ENCODE data around the gene MEF2A.

MEF2A gene

DNA sequence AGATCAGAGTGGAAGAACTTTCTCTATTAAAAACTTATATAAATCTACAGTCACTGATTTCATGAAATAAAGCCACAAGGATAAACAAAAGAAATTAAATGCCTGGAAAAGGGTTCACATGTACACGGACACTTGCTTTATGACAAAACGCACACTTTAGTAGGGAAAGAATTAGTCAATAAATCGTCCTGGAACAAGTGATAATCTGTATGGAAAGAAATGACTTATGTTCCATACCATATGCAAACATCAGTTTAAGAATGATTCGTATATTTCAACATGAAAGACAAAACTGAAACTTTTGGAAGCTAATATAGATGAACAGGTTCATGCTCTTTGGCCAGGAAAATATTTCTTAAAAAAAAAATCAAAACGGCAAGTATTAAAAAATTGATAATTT lies 40.2 kb downstream of the MEF2A start:
- H3K9ac ChIP-seq (ENCODE audit: low read depth, low read length) = no peak overlapping the region
- H3K27me3 ChIP-seq (ENCODE audit: control insufficient read depth, insufficient read depth, low read length) = no peaks in the 10 kb centered on the region
- peaks cover 19% of the 10 kb centered on the region for H3K4me1 ChIP-seq (ENCODE audit: control insufficient read depth, insufficient read depth, low read length)
- no peak overlapping the region for H3K27ac ChIP-seq (ENCODE audit: low read depth, low read length)
- no peak overlapping the region for H3K4me3 ChIP-seq (ENCODE audit: low read depth, low read length)
- no peaks in the 10 kb centered on the region for H3K36me3 ChIP-seq (ENCODE audit: control insufficient read depth, insufficient read depth, low read length)
- H3K9me3 ChIP-seq (ENCODE audit: control insufficient read depth, insufficient read depth, low read length) = no peaks in the 10 kb centered on the region

DNA sequence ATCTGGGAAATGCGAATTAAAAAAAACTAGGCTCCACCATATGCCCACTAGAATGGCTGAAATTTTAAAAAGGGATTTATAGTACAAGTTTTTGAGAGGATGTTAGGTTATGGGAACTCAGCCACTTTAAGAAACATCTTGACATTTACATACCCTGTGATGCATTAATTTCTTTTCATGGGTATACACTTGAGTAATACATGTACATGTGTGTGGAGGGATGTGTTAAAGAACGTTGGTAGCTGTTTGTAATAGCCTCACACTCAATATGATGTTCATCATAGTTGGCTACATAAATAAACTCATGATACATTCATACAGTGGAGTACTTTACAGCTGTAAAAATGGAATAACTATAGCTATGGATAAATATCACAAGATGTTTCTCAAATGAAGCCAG lies 40.9 kb downstream of the MEF2A start:
- H3K27me3 ChIP-seq (ENCODE audit: control insufficient read depth, insufficient read depth, low read length) = no peaks in the 10 kb centered on the region
- no peak overlapping the region for H3K9ac ChIP-seq (ENCODE audit: low read depth, low read length)
- no peaks in the 10 kb centered on the region for H3K36me3 ChIP-seq (ENCODE audit: control insufficient read depth, insufficient read depth, low read length)
- H3K27ac ChIP-seq (ENCODE audit: low read depth, low read length) = no peak overlapping the region
- peaks cover 21% of the 10 kb centered on the region for H3K4me1 ChIP-seq (ENCODE audit: control insufficient read depth, insufficient read depth, low read length)
- H3K4me3 ChIP-seq (ENCODE audit: low read depth, low read length) = no peak overlapping the region
- H3K9me3 ChIP-seq (ENCODE audit: control insufficient read depth, insufficient read depth, low read length) = no peaks in the 10 kb centered on the region

DNA sequence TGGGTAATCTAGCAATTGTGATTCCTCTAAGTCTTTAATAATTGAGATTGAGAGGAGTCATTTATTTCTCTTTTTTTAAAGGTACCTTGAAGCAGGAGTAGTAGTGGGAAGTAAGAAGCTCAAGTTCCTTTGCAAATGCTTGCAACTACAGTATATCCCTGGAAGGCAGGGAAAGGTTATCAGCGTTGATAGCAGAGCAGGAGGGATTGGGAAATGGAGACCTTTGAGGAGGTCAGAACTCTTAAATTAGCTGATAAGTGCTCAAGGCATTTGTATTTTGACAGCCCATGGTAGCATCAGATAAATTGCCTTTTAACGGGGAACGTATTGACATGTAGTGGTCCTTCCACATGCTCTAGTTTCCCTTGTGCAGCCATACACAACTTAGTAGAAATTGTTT lies 47.7 kb downstream of the MEF2A start:
- Histone ChIP-seq H3K36me3 (ENCODE audit: control insufficient read depth, insufficient read depth, low read length) (no peaks in the 10 kb centered on the region), H3K27ac (ENCODE audit: low read depth, low read length) (no peak overlapping the region), H3K4me1 (ENCODE audit: control insufficient read depth, insufficient read depth, low read length) (peaks cover 24% of the 10 kb centered on the region), H3K9ac (ENCODE audit: low read depth, low read length) (no peak overlapping the region), H3K27me3 (ENCODE audit: control insufficient read depth, insufficient read depth, low read length) (no peaks in the 10 kb centered on the region), H3K9me3 (ENCODE audit: control insufficient read depth, insufficient read depth, low read length) (no peaks in the 10 kb centered on the region), H3K4me3 (ENCODE audit: low read depth, low read length) (no peak overlapping the region)

DNA sequence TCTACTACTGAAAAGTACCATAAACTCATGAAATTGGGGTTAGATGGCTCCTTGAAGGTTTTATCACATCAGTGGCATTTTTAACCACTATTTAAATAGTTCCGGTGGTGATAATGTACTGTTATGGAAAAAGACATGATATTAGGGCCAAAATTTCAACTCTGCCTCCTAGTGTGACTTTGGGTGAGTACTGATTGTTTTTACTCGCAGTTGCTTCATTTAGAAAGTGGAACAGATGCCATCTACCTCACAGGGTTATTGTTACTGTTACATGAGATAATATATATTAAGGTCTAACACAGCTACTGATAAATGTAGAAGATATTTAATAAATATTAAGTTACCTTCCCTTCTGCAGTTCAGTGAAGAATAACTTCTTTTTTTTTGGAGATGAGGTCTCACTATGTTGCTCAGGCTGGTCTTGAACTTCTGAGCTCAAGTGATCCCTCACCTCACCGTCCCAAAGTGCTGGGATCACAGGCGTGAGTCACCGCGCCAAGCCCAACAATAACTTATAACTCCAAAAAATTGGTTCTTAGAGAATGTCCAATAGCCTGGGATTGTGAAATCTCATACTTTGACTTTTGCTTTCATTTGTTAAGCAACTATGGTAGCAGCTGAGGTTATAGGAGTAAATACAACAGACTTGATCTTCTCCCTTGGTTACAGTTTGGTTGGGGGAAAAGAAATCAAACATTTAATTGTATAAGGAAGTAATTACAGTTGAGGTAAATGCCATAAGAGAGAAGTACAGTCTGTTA lies 48.3 kb downstream of the MEF2A start:
- Histone ChIP-seq H3K9ac (ENCODE audit: low read depth, low read length) (no peak overlapping the region), H3K27me3 (ENCODE audit: control insufficient read depth, insufficient read depth, low read length) (no peaks in the 10 kb centered on the region), H3K27ac (ENCODE audit: low read depth, low read length) (no peak overlapping the region), H3K4me3 (ENCODE audit: low read depth, low read length) (no peak overlapping the region), H3K4me1 (ENCODE audit: control insufficient read depth, insufficient read depth, low read length) (peaks cover 30% of the 10 kb centered on the region), H3K36me3 (ENCODE audit: control insufficient read depth, insufficient read depth, low read length) (no peaks in the 10 kb centered on the region), H3K9me3 (ENCODE audit: control insufficient read depth, insufficient read depth, low read length) (no peaks in the 10 kb centered on the region)

DNA sequence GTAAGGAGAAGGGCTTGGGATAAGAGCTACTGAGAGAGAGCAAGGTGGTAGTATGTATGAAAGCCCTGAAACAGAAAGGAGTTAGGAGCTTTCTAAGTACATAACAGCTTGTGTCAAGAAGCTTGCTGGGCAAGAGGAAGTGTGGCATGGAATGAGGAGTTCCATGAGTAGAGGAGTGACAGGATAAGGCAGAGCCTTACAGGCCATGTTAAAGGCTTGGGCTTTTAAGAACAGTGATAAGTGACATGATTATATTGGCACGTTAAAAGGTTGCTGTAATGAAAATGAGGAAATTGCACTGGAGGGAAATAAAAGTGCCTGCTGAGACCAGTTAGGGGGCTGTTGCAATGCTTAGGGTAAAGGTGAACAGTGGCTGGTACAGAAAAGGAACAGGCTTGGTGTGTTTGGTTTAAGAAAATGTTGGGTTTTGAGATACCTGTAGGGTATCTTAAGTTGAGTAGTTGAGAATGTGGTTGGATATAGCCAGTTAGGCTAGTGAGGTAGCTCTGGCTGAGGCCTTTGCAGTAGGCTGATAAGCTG lies 49.0 kb downstream of the MEF2A start:
- Histone ChIP-seq H3K9ac (ENCODE audit: low read depth, low read length) (no peak overlapping the region), H3K4me1 (ENCODE audit: control insufficient read depth, insufficient read depth, low read length) (peaks cover 37% of the 10 kb centered on the region), H3K27ac (ENCODE audit: low read depth, low read length) (no peak overlapping the region), H3K27me3 (ENCODE audit: control insufficient read depth, insufficient read depth, low read length) (no peaks in the 10 kb centered on the region), H3K36me3 (ENCODE audit: control insufficient read depth, insufficient read depth, low read length) (no peaks in the 10 kb centered on the region), H3K9me3 (ENCODE audit: control insufficient read depth, insufficient read depth, low read length) (no peaks in the 10 kb centered on the region), H3K4me3 (ENCODE audit: low read depth, low read length) (no peak overlapping the region)

DNA sequence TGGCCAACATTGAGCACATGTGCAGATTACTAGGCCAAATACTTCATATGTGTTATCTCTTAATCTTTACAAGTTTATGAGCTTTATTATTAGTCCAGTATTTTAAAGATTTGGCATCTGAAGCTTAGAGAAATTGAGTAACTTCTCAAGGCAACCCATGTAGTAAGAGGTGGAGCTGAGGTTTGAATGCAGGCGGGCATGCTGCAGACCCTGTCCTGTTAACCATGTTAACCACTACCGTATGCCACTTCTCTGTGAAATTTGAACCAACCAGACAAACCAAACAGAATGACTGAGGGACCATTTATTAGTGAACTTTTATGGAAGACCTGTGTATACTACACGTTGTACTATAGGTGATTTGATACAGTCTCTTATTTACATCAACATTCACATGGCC lies 49.7 kb downstream of the MEF2A start:
- peaks cover 41% of the 10 kb centered on the region for H3K4me1 ChIP-seq (ENCODE audit: control insufficient read depth, insufficient read depth, low read length)
- H3K36me3 ChIP-seq (ENCODE audit: control insufficient read depth, insufficient read depth, low read length) = no peaks in the 10 kb centered on the region
- H3K27me3 ChIP-seq (ENCODE audit: control insufficient read depth, insufficient read depth, low read length) = no peaks in the 10 kb centered on the region
- no peak overlapping the region for H3K27ac ChIP-seq (ENCODE audit: low read depth, low read length)
- no peak overlapping the region for H3K9ac ChIP-seq (ENCODE audit: low read depth, low read length)
- no peak overlapping the region for H3K4me3 ChIP-seq (ENCODE audit: low read depth, low read length)
- no peaks in the 10 kb centered on the region for H3K9me3 ChIP-seq (ENCODE audit: control insufficient read depth, insufficient read depth, low read length)

DNA sequence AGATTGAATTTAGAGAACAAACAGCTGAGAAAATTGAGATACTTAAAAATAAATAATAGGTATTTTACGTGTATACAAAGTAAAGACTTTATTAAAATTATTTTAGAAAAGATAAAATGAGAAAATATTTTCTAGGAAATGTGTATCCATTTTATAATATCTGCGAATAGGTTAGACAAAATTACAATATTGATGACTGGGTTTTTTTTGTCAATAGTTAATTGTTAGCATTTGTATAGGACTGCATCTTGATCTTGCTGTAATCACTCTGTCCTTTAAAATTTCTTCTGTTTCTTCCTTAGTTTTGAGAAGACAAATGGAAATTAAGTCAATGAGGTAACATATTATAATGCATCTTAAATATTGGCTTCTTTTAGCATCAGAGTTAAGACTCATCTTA lies 50.3 kb downstream of the MEF2A start:
- H3K36me3 ChIP-seq (ENCODE audit: control insufficient read depth, insufficient read depth, low read length) = no peaks in the 10 kb centered on the region
- H3K9ac ChIP-seq (ENCODE audit: low read depth, low read length) = no peak overlapping the region
- no peak overlapping the region for H3K27ac ChIP-seq (ENCODE audit: low read depth, low read length)
- H3K27me3 ChIP-seq (ENCODE audit: control insufficient read depth, insufficient read depth, low read length) = no peaks in the 10 kb centered on the region
- no peak overlapping the region for H3K4me3 ChIP-seq (ENCODE audit: low read depth, low read length)
- H3K9me3 ChIP-seq (ENCODE audit: control insufficient read depth, insufficient read depth, low read length) = no peaks in the 10 kb centered on the region
- peaks cover 42% of the 10 kb centered on the region for H3K4me1 ChIP-seq (ENCODE audit: control insufficient read depth, insufficient read depth, low read length)

DNA sequence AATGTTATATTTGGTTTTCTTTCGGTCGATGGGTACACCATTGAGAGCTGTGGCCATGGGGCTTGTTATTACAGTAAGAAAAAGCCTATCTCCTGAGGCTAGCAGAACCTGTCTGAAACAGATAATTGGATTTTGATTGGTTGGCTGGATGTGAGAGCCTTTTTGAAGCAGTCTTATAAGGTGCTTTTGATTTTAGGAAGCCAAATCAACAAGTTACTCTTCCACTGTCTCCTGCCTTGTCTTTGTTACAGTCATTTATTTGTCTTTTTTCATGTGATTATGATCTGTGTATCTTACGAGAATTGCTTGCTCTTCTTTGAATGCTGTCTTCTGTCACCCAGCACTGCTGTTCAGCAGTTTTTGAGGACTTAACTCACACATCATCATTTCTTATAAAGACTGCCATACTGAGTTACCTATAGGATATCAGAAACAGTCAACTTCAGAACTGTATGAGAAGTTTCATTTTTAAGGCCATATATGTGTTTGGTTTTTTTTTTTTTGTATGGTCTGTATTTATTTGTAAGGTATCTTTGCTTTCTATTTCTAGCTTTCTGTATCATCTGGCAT lies 51.1 kb downstream of the MEF2A start:
- Histone ChIP-seq H3K9ac (ENCODE audit: low read depth, low read length) (no peak overlapping the region), H3K27ac (ENCODE audit: low read depth, low read length) (no peak overlapping the region), H3K27me3 (ENCODE audit: control insufficient read depth, insufficient read depth, low read length) (no peaks in the 10 kb centered on the region), H3K4me1 (ENCODE audit: control insufficient read depth, insufficient read depth, low read length) (peaks cover 38% of the 10 kb centered on the region), H3K9me3 (ENCODE audit: control insufficient read depth, insufficient read depth, low read length) (no peaks in the 10 kb centered on the region), H3K36me3 (ENCODE audit: control insufficient read depth, insufficient read depth, low read length) (no peaks in the 10 kb centered on the region), H3K4me3 (ENCODE audit: low read depth, low read length) (no peak overlapping the region)

DNA sequence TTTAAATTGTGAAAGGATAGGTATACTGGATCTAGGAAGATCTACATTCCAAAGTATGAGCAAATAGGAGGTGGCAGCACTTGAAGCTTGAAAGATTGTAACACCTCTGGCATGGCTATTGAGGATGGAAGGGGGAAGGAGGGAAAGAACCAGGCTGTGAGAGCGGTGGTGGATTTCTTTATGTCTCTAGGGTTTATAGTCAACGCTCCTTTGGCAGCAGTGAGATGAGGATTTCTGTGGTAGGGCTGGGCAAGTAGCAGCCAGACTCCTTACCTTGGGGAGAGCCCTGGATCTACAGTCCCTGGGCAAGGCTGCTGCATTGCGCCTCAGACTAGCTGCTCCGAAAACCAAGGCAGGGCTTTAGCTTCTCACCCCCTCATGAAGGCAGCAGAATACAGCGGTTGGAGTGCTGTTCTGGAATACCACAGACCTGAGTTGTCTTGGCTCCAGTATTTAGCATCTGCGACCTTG lies 53.2 kb downstream of the MEF2A start:
- Histone ChIP-seq H3K36me3 (ENCODE audit: control insufficient read depth, insufficient read depth, low read length) (no peaks in the 10 kb centered on the region), H3K9ac (ENCODE audit: low read depth, low read length) (0 out of 2 replicates have a peak overlapping the region, but pooled peaks have one; percentile 11)

DNA sequence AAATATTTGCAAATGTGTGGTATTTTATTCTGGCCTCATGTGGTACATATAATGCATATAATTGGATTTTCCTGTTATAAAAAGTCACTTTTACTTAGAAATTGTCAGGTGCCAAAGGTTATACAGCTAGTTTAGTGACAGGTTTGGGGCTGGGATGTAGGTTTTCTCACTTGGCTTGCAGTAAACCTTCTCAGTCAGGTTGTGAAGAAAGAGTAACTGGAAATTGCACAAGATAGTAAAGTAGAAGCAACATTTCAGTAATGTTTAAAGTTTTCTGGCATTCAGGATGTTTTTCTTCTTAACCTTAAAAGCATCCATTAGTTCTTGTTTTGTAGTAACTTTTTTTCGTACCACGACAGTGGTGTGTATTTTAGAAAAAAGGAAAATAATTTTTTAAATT lies 53.9 kb downstream of the MEF2A start:
- Histone ChIP-seq H3K9me3 (ENCODE audit: control insufficient read depth, insufficient read depth, low read length) (peaks cover under 1% of the 10 kb centered on the region; the same call in 1 of the 2 replicates), H3K9ac (ENCODE audit: low read depth, low read length) (no peak overlapping the region), H3K4me3 (ENCODE audit: low read depth, low read length) (no peak overlapping the region), H3K4me1 (ENCODE audit: control insufficient read depth, insufficient read depth, low read length) (peaks cover 24% of the 10 kb centered on the region), H3K36me3 (ENCODE audit: control insufficient read depth, insufficient read depth, low read length) (no peaks in the 10 kb centered on the region), H3K27me3 (ENCODE audit: control insufficient read depth, insufficient read depth, low read length) (no peaks in the 10 kb centered on the region), H3K27ac (ENCODE audit: low read depth, low read length) (no peak overlapping the region)

More for the DNA sequence above, 53.2 kb downstream of the MEF2A start:
- Histone ChIP-seq H3K4me1 (ENCODE audit: control insufficient read depth, insufficient read depth, low read length) (peaks cover 28% of the 10 kb centered on the region), H3K4me3 (ENCODE audit: low read depth, low read length) (no peak overlapping the region), H3K9me3 (ENCODE audit: control insufficient read depth, insufficient read depth, low read length) (no peaks in the 10 kb centered on the region), H3K27ac (ENCODE audit: low read depth, low read length) (peak overlapping the region; percentile 73), H3K27me3 (ENCODE audit: control insufficient read depth, insufficient read depth, low read length) (no peaks in the 10 kb centered on the region)

DNA sequence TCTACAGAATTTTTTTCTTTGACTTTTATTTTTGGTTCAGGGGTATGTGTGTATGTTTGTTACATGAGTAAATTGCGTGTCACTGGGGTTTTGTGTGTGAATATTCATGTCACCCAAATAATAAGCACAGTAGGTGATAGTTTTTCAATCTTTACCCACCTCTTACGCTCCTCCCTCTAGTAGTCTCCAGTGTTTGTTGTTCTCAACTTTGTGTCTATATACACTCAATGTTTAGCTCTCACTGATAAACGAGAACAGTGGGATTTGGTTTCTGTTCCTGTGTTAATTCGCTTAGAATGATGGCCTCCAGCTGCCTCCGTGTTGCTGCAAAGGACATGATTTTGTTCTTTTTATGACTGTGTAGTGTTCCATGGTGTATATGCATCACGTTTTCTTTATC lies 54.4 kb downstream of the MEF2A start:
- H3K9ac ChIP-seq (ENCODE audit: low read depth, low read length) = no peak overlapping the region
- no peak overlapping the region for H3K27ac ChIP-seq (ENCODE audit: low read depth, low read length)

More for the DNA sequence above, 54.4 kb downstream of the MEF2A start:
- H3K27me3 ChIP-seq (ENCODE audit: control insufficient read depth, insufficient read depth, low read length) = no peaks in the 10 kb centered on the region
- H3K4me1 ChIP-seq (ENCODE audit: control insufficient read depth, insufficient read depth, low read length) = peaks cover 22% of the 10 kb centered on the region
- no peaks in the 10 kb centered on the region for H3K36me3 ChIP-seq (ENCODE audit: control insufficient read depth, insufficient read depth, low read length)
- H3K9me3 ChIP-seq (ENCODE audit: control insufficient read depth, insufficient read depth, low read length) = peaks cover 5% of the 10 kb centered on the region; the same call in 1 of the 2 replicates
- no peak overlapping the region for H3K4me3 ChIP-seq (ENCODE audit: low read depth, low read length)
